Heart left ventricle (tissue), 16 donors: ENCODE measurements around the gene EML1. TPM values are rescaled to one million over a fixed set of nuclear protein-coding genes. Genes with fewer than 3 reads are reported as not detected.

Experiments
- ATAC-seq, 4 donors: fragments of 200-7000 bp; cut with Tn5 transposase; one replicate each; pipeline ENCODE4 v1.9.1; 2020 to 2022; ENCODE audit warnings: moderate library complexity in 4 of 4, mild to moderate bottlenecking in 3 of 4, moderate number of reproducible peaks in 1 of 4
- DNase-seq, 5 donors: peaks; one replicate each; pipeline ENCODE4 v3.0.0-alpha.2; 2020
- H3K27ac ChIP-seq, 12 donors: fragments of 200-600 bp; sonication (generic) in 4 of 12; one replicate each; pipeline versions ENCODE4 v1.5.0 to v1.8.0; 2016 to 2022; ENCODE audit warnings: mild to moderate bottlenecking in 2 of 12
- H3K27me3 ChIP-seq, 9 donors: fragments of 200-600 bp; sonication (generic) in 2 of 9; one replicate each; pipeline versions ENCODE4 v1.5.1 to v1.8.0; 2016 to 2022; ENCODE audit warnings: mild to moderate bottlenecking in 3 of 9
- H3K36me3 ChIP-seq, 9 donors: fragments of 200-600 bp; sonication (generic) in 2 of 9; one replicate each; pipeline versions ENCODE4 v1.5.0 to v1.8.0; 2018 to 2022; ENCODE audit warnings: mild to moderate bottlenecking in 2 of 9
- H3K4me1 ChIP-seq, 12 donors: fragments of 200-600 bp; sonication (generic) in 4 of 12; one replicate each; pipeline versions ENCODE4 v1.5.0 to v1.8.0; 2016 to 2022; ENCODE audit warnings: mild to moderate bottlenecking in 3 of 12
- H3K4me3 ChIP-seq, 12 donors: fragments of 200-600 bp; sonication (generic) in 4 of 12; one replicate each; pipeline versions ENCODE4 v1.5.0 to v1.8.0; 2017 to 2022; ENCODE audit warnings: mild to moderate bottlenecking in 9 of 12, moderate library complexity in 4 of 12
- H3K9me3 ChIP-seq, 12 donors: fragments of 200-600 bp; sonication (generic) in 4 of 12; one replicate each; pipeline versions ENCODE4 v1.5.0 to v1.8.0; 2016 to 2022; ENCODE audit warnings: mild to moderate bottlenecking in 1 of 12
- POLR2A ChIP-seq, 2 donors: fragments of 450-650 bp; IDR thresholded peaks; one replicate each; pipeline ENCODE4 v1.6.1; 2017; ENCODE audit warnings: antibody characterized with exemption in 2 of 2, mild to moderate bottlenecking in 2 of 2, moderate library complexity in 2 of 2
- WGBS, 4 donors: extraction: QIAGEN DNeasy Blood & Tissue Kit in 2 of 4; methylation state at CpG; one replicate each; pipeline versions ENCODE4 v1.1.5 to v1.1.7; 2013 to 2018; 5-methylcytosine and 5-hydroxymethylcytosine counted together
- intact Hi-C, 10 donors: fragments of 100-400 bp; cut with DNase I; formaldehyde crosslinking; loops; one replicate each; pipeline versions ENCODE4 v1.11.1 to v1.14.2; 2022
- polyA plus RNA-seq, 2 donors: library from polyadenylated mRNA; stranded (reverse); fragments of 200-250 nt; gene quantifications; one replicate each; pipeline ENCODE4 v1.2.3, GENCODE V29; 2013
- total RNA-seq, 9 donors: library from RNA; depleted of rRNA in 2 of 9; stranded (reverse); fragments of >200 nt in 2 of 9; fragmentation: NEBNext Ultra II Directional in 3 of 9; extraction: Animal tissue kit (Norgen Biotek cat#: 25700) in 3 of 9; gene quantifications; one replicate each; pipeline versions ENCODE4 v1.1.0 to v1.2.4, GENCODE V29; 2016 to 2023
- TF ChIP-seq, protein P1 (sequence below), 12 donors: fragments of 200-600 bp; sonication (generic) in 4 of 12; IDR thresholded peaks; one replicate each; pipeline versions ENCODE4 v1.5.0 to v1.8.0; 2018 to 2022; ENCODE audit warnings: antibody characterized with exemption in 12 of 12, mild to moderate bottlenecking in 5 of 12
- donor health status: ischemic (EF 13 %, LVEDD 7.1; RV severe dilation, severe dysfunction).
- donor health status: healthy with polysubstance abuse.
- donor health status: DM: no; HTN: yes; CAD: no.
- donor health status: DM: no; HTN: no; CAD: no.
- donor health status: ischemic (EF 25% LVEDD 6.9; RV normal size, moderate dysfunction).
- donor health status: ischemic (EF 25% LVEDD 5.7; RV mildly dilated, moderate dysfunction).
- donor health status: healthy.
- donor health status: DM: yes; HTN: yes; CAD: no.
- donor health status: ischemic (EF 35%, LVEDD 5.7; RV mildly dilated, moderate dysfunction).
- donor health status: nonischemic (EF 11% LVEDD 7.7; RV severe dilation, severe dysfunction).
- donor health status: DM: yes; HTN: yes; CAD: no.
- donor health status: PGD.
- donor health status: ischemic (EF 29% LVEDD 5.4; RV normal size, mild dysfunction).
- donor health status: nonischemic (EF 23%, LVEDD 6.1; RV moderate dilation, normal function).

The EML1 gene
- total and polyA plus RNA-seq, 11 donors = 7.4 to 49.7 (median 39.3) TPM

DNA sequence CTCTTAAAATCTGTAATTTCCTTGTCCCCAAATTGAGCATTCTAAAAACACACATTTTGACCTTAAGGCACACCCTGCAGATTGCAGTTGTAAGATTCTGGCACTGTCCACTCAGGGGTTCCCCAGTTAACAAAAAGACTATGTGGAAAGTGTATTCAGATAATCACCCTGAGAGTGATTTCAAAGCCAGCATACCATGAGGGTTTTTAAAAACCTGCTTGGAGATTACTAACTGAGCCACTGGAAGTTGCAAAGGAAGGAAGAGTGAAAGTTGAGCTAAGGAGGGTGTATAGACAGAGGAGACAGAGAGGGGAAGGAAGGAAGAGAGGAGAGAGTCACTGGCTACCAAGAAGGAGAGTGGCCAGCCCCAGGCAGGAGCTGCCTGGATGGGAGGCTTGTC lies 82.6 kb downstream of the EML1 start:
- TF ChIP-seq, protein P1, sequence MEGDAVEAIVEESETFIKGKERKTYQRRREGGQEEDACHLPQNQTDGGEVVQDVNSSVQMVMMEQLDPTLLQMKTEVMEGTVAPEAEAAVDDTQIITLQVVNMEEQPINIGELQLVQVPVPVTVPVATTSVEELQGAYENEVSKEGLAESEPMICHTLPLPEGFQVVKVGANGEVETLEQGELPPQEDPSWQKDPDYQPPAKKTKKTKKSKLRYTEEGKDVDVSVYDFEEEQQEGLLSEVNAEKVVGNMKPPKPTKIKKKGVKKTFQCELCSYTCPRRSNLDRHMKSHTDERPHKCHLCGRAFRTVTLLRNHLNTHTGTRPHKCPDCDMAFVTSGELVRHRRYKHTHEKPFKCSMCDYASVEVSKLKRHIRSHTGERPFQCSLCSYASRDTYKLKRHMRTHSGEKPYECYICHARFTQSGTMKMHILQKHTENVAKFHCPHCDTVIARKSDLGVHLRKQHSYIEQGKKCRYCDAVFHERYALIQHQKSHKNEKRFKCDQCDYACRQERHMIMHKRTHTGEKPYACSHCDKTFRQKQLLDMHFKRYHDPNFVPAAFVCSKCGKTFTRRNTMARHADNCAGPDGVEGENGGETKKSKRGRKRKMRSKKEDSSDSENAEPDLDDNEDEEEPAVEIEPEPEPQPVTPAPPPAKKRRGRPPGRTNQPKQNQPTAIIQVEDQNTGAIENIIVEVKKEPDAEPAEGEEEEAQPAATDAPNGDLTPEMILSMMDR (IDR thresholded peaks at IDR 0.05) = no peak
- no peak for TF ChIP-seq POLR2A (IDR thresholded peaks at IDR 0.05)
- no peak for DNase-seq
- no peak for ATAC-seq
- intact Hi-C loops = loop anchor here in 1 of 10 donors (5.0 kb wide), 1 partner anchor 84 kb away; the partner anchor contains the start of gene EML1
- Histone ChIP-seq H3K27me3 (no peaks in the 10 kb centered on the region), H3K36me3 (peaks cover 0 to 15% (median 6%) of the 10 kb centered on the region in 9 donors), H3K9me3 (no peaks in the 10 kb centered on the region), H3K4me1 (peaks cover 0 to 33% (median 5%) of the 10 kb centered on the region in 12 donors), H3K4me3 (no peak overlapping the region), H3K27ac (no peak overlapping the region)

DNA sequence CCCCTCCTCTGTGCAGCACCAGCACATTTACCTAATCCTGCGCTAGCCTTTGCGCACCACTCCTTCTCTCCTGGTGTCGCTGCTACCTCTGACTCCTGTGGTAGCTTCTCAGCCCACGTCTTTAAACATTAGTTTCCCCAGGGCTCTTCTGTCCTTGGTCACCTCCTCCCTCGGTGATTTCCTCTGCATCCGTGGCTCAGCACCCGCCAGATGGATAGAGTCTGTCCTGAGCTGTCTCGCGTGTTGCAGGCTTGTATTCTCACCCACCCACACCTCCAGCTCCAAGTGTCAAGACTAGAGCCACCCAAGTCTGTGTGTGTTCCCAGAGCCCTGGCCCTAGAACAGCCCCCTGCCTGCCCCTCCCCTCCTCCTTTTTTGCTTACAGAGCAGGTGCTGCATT lies 83.2 kb downstream of the EML1 start:
- no peaks in the 10 kb centered on the region for H3K27me3 ChIP-seq

DNA sequence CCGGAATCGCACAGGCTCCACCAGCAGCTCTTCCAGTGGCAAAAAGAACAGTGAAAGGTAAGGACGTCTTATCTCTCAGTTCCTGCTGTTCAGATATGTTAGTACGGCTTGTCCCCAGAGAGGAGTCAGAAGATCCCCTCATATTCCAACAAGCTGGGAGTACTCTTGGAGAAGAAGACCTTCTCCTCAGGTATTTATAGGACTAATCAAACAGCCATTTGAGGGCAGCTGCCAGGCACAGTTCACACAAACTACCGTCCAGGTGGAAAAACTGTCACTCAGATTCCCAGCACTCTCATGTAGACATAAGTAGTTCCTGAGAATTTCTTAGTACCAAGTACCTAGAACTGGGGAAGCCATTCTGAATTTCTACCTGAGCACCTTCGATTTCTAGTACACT lies 85.3 kb downstream of the EML1 start:
- Histone ChIP-seq H3K36me3 (peaks cover 0 to 21% (median 7%) of the 10 kb centered on the region in 9 donors), H3K4me3 (no peak overlapping the region), H3K4me1 (peaks cover 0 to 16% (median 4%) of the 10 kb centered on the region in 12 donors), H3K27ac (peak overlapping the region in 1 of 12 donors; percentile 67), H3K9me3 (no peaks in the 10 kb centered on the region), H3K27me3 (no peaks in the 10 kb centered on the region)
- TF ChIP-seq, protein P1 (IDR thresholded peaks at IDR 0.05) = no peak
- no peak for TF ChIP-seq POLR2A (IDR thresholded peaks at IDR 0.05)
- intact Hi-C loops = loop anchor here in 1 of 10 donors (5.0 kb wide), 1 partner anchor 86 kb away; the partner anchor contains the start of gene EML1
- DNase-seq (no peak), ATAC-seq (peak in 1 of 4 donors; percentile 32)
- 68 to 79% (median 76%) methylated on average over 6 of the region's 6 CpGs for WGBS, 4 donors

More for the DNA sequence above, 83.2 kb downstream of the EML1 start:
- Histone ChIP-seq H3K36me3 (peaks cover 0 to 15% (median 6%) of the 10 kb centered on the region in 9 donors), H3K4me1 (peaks cover 0 to 33% (median 5%) of the 10 kb centered on the region in 12 donors), H3K27ac (no peak overlapping the region), H3K9me3 (no peaks in the 10 kb centered on the region), H3K4me3 (no peak overlapping the region)
- TF ChIP-seq, protein P1 (IDR thresholded peaks at IDR 0.05) = no peak
- TF ChIP-seq POLR2A (IDR thresholded peaks at IDR 0.05) = no peak
- ATAC-seq (peak in 2 of 4 donors; percentile 11 to 23), DNase-seq (no peak)
- WGBS, 4 donors = 73 to 82% (median 74%) methylated on average over 9 of the region's 9 CpGs
- intact Hi-C loops = loop anchor here in 1 of 10 donors (5.0 kb wide), 1 partner anchor 84 kb away; the partner anchor contains the start of gene EML1

DNA sequence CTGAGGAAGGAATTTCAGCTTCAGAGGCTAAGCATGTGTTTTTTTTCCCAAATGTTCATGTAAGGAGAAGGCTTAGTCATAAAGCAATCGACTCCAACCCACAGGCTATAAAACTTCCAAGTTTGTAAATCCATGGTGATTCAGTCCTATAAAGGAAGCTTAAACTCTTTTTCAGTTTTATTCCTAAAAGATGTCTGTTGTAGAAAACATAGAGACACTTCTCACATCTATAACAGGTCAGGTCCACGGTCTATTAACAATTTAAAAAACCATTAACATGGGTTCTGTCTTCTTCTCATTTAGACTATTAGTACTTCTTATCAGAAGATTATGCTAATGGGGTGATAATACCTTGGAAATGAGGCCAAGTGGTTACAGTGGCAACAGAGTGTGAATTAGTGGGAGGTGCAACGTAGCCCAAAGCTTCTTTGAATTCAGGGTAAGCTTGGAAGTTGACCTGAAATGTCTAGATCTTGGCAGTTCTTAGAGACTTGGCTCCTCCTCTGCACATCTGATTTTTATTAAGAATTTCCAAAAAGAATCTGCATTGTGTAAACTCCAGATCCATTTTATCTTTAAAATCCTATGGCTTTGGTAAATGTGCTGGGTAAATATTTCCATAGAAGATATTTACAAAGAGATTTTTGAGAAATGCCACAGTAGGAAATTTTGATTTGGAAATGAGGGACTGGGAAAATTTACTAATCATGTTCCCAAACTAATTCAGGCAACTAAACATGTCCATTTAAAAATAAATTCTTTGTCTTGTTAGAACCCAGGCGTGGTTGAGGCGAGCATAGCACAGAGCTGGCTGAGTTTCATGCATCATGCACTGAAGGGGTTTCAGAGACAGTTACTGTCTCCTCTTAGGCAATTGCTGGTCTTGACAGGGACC lies 86.4 kb downstream of the EML1 start:
- Histone ChIP-seq H3K4me3 (no peak overlapping the region), H3K27me3 (no peaks in the 10 kb centered on the region), H3K4me1 (peaks cover 0 to 16% (median 4%) of the 10 kb centered on the region in 12 donors), H3K9me3 (no peaks in the 10 kb centered on the region), H3K27ac (peak overlapping the region in 5 of 12 donors; percentile 28 to 67 (median 31)), H3K36me3 (peaks cover 0 to 32% (median 7%) of the 10 kb centered on the region in 9 donors)
- TF ChIP-seq, protein P1 (IDR thresholded peaks at IDR 0.05) = no peak
- no peak for TF ChIP-seq POLR2A (IDR thresholded peaks at IDR 0.05)
- WGBS, 4 donors = 77 to 81% (median 78%) methylated on average over 5 of the region's 5 CpGs
- peak in 1 of 4 donors; percentile 59 for ATAC-seq
- DNase-seq = no peak
- intact Hi-C loops = loop anchor here in 6 of 10 donors (5.0 to 10.0 kb wide), 6 partner anchors 67 to 365 kb away; partner anchors contain the start of gene EML1 (in 6 of the 6)
